Measurements from ENCODE around the gene GTPBP1. TPM values are rescaled to one million over a fixed set of nuclear protein-coding genes. Genes with fewer than 3 reads are reported as not detected.

GTPBP1 gene
- total RNA-seq, 4 donors from 2014 or later, result 27.7 to 124 (median 36.0) TPM

GRCh38 chr22:38689651-38690050 is 16.1 kb upstream of the GTPBP1 start:
- H3K9me3 ChIP-seq, result no peaks in the 10 kb centered on the region
- intact Hi-C loops (cut with DNase I; ENCODE audit: low total_unique reads) (loop anchor here (10.0 kb wide), 1 partner anchor 195 kb away; no protein-coding TSS in a partner anchor), in situ Hi-C loops (cut with MboI; ENCODE audit: low sequenced_read_pairs in 4 of 4) (no loop called here)
- peaks cover 7 to 46% of the 10 kb centered on the region in 2 donors for H3K36me3 ChIP-seq
- H3K4me3 ChIP-seq, result no peak overlapping the region
- no peaks in the 10 kb centered on the region for H3K27me3 ChIP-seq
- ATAC-seq (no peak), DNase-seq (no peak)
- H3K4me1 ChIP-seq, result no peaks in the 10 kb centered on the region
- no peak overlapping the region for H3K27ac ChIP-seq
- TF ChIP-seq POLR2A (IDR thresholded peaks at IDR 0.05) (no peak), CTCF (IDR thresholded peaks at IDR 0.05 in 4 of 5, conservative IDR thresholded peaks at IDR 0.05 in 1 of 5) (no peak)

GRCh38 chr22:38694049-38694448 is 11.7 kb upstream of the GTPBP1 start:
- H3K4me1 ChIP-seq, result peaks cover 22 to 24% of the 10 kb centered on the region in 2 donors
- DNase-seq (no peak), ATAC-seq (no peak)
- H3K27ac ChIP-seq, result no peak overlapping the region
- intact Hi-C loops (cut with DNase I; ENCODE audit: low total_unique reads), result no loop called here
- TF ChIP-seq POLR2A (IDR thresholded peaks at IDR 0.05) (no peak), CTCF (IDR thresholded peaks at IDR 0.05 in 4 of 5, conservative IDR thresholded peaks at IDR 0.05 in 1 of 5) (no peak)
- peaks cover 0 to 12% of the 10 kb centered on the region in 2 donors for H3K36me3 ChIP-seq
- in situ Hi-C loops (cut with MboI; ENCODE audit: low sequenced_read_pairs in 4 of 4), result no loop called here
- H3K27me3 ChIP-seq, result no peaks in the 10 kb centered on the region
- H3K4me3 ChIP-seq, result no peak overlapping the region
- H3K9me3 ChIP-seq, result no peaks in the 10 kb centered on the region

- no peaks in the 10 kb centered on the region for H3K9me3 ChIP-seq
- H3K4me3 ChIP-seq, result no peak overlapping the region
- DNase-seq, result no peak
- H3K36me3 ChIP-seq, result peaks cover 0 to 7% of the 10 kb centered on the region in 2 donors
- intact Hi-C loops (cut with DNase I; ENCODE audit: low total_unique reads) (no loop called here), in situ Hi-C loops (cut with MboI; ENCODE audit: low sequenced_read_pairs in 4 of 4) (no loop called here)
- ATAC-seq, result no peak
- H3K27ac ChIP-seq, result no peak overlapping the region
- H3K4me1 ChIP-seq, result peaks cover 30 to 32% of the 10 kb centered on the region in 2 donors
- H3K27me3 ChIP-seq, result no peaks in the 10 kb centered on the region
- TF ChIP-seq POLR2A (IDR thresholded peaks at IDR 0.05) (no peak), CTCF (IDR thresholded peaks at IDR 0.05 in 4 of 5, conservative IDR thresholded peaks at IDR 0.05 in 1 of 5) (no peak)
Observed at GRCh38 chr22:38694940-38695339, 10.8 kb upstream of the GTPBP1 start.

GRCh38 chr22:38696606-38697424 is 8.9 kb upstream of the GTPBP1 start:
- ATAC-seq, result no peak
- Histone ChIP-seq H3K4me3 (no peak overlapping the region), H3K4me1 (peaks cover 33 to 35% of the 10 kb centered on the region in 2 donors), H3K36me3 (peaks cover 0 to 7% of the 10 kb centered on the region in 2 donors), H3K9me3 (no peaks in the 10 kb centered on the region), H3K27me3 (no peaks in the 10 kb centered on the region), H3K27ac (peak overlapping the region; percentile 57 to 97 (median 96))
- in situ Hi-C loops (cut with MboI; ENCODE audit: low sequenced_read_pairs in 4 of 4), result no loop called here
- intact Hi-C loops (cut with DNase I; ENCODE audit: low total_unique reads), result no loop called here
- no peak for DNase-seq
- TF ChIP-seq CTCF (IDR thresholded peaks at IDR 0.05 in 4 of 5, conservative IDR thresholded peaks at IDR 0.05 in 1 of 5) (no peak), POLR2A (IDR thresholded peaks at IDR 0.05) (no peak)

Measured in gastrocnemius medialis (tissue), 4 donors.